Hair follicular keratinocyte (primary cell): ENCODE results near the gene PDPR. TPM values are rescaled to one million over a fixed set of nuclear protein-coding genes. Genes with fewer than 3 reads are reported as not detected.

ENCODE experiments used
- total RNA-seq: library from RNA; depleted of rRNA; stranded (reverse); fragments of >200 nt; gene quantifications from 2 replicates; pipeline ENCODE4 v1.2.3, GENCODE V29; 2015

The PDPR gene
- total RNA-seq: 6.6 and 6.9 TPM in 2 replicates

DNA sequence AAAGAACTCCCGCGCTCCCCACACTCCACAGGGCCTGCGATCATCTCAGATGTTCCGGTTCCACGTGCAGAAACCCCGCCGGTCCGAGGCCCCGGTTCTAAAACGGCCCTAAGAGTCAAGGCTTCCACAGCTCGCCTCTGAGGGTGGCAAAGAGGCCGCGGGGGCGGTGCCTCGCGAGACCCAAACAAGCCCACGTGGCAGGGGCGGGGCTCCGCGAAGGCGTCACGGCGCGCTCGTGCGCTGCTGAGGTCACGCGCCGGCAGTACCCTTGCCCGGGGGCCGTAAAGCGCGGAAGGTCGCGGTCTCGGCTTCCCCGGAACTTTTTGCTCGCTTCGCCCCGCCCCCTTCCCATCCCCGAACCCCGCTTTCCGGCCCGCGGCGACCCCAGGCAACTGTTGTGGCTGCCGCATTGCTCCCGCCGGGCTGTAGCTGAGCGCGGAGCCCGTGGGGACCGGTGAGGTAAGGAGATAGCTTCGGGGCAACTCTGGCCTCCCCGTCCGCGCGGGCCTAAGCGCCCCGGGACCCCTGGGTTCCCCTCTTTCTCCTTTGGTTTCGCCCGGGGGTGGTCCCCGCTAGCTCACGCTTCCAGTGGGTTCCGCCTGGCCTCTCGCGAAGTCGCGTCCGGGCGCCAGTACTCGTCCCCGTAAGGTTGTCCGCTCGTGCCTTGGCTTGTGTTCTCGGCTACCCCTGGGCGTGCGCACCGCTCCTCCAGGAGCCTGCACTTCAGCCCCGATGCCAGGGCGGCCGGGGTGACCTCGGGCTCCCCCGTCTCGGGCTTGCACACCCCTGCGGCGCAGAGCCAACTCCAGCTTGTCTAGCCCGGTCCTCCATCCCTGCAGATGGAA, at the start of gene PDPR:
TSS of gene PDPR (plus strand) at position 351 of the 845 bp plus-strand sequence. CDS start 6,161 bp downstream, outside the sequence.

DNA sequence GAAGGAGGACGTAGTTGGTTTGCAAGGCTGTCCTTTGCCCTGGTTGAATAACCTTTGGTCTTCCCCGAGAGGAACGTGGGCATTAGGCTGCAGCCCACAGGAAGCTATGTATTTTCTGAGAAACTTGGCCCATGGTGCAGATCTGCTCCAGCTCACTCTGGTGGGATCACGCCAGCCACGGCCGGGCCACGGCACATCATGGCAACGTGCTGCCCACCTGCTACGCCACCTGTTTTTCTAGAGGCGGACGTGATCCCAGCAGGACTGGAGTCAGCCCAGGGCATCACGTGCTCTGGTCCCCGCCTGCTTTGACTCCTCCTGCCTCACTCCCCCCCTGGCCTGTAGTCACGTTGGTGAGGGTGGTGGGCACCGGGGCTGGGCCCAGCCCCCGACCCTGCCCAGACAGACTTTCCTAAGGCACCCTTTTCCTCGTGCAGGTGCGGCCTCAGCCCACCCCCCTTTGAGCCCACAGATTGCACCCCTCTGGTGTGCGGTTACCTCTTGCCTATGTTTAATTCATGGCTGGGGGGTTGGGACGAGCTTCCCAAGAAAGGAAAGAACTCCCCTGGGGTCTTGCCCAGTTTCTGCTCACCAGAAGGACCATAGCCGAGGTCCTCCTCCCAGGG, 59.2 kb downstream of the PDPR start, which contains the start of gene CLEC18C:
TSS of gene CLEC18C (plus strand) at position 576 of the 626 bp plus-strand sequence. CDS start 492 bp downstream, outside the sequence.

Other genes with a start within 250 kb of the PDPR start
- gene CLEC18A, start 163.0 kb upstream of the PDPR start, total RNA-seq: 0.08 and 0.16 TPM in 2 replicates
- gene CLEC18C, start 59.5 kb downstream of the PDPR start, total RNA-seq: 0.08 TPM in 1 of 2 replicates, not detected in the other
- gene EXOSC6, start 137.6 kb downstream of the PDPR start, total RNA-seq: 16.3 and 19.4 TPM in 2 replicates
- 126 and 145 TPM in 2 replicates for gene AARS1, start 175.2 kb downstream of the PDPR start, total RNA-seq
- gene DDX19B, start 184.9 kb downstream of the PDPR start, total RNA-seq: 26.9 and 27.2 TPM in 2 replicates
- gene DDX19A, start 232.6 kb downstream of the PDPR start, total RNA-seq: 25.2 and 32.1 TPM in 2 replicates